ENCODE measurements around the gene ZFC3H1. TPM values are rescaled to one million over a fixed set of nuclear protein-coding genes. Genes with fewer than 3 reads are reported as not detected.

ZFC3H1 gene

DNA sequence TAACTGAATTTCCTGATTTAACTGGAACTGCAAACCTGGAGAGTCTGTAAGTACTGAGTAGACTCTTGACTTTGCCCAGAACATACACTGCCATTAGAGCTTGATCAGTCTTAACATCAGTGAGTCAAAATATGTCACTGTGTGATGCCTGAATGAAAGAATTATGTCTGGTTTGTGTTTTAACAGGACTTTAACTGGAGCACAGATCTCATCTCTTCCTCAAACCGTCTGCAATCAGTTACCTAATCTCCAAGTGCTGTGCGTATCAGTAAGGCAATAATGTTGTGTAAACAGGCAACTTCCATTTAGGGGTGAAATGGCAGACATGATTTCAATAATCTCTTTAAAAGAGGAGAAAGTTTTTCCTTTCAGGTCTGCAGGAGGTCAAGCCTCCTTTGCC, 97.0 kb downstream of the ZFC3H1 start:
- Histone ChIP-seq H3K27me3 (ENCODE audit: control insufficient read depth in 3 of 3, insufficient read depth in 3 of 3, low read depth in 1 of 3, low read length in 3 of 3) (no peaks in the 10 kb centered on the region), H2BK120ac (ENCODE audit: low read depth, low read length) (no peak overlapping the region), H3K27ac (replicated peaks; ENCODE audit: low read length) (no peak overlapping the region), H3K79me1 (ENCODE audit: low read depth, low read length) (no peaks in the 10 kb centered on the region), H3K4me1 (ENCODE audit: control insufficient read depth in 2 of 2, insufficient read depth in 1 of 2, low read depth in 1 of 2, low read length in 2 of 2) (peaks cover 0 to 1% of the 10 kb centered on the region in 2 donors), H3K4ac (ENCODE audit: low read length) (no peak overlapping the region), H3K23ac (ENCODE audit: low read depth, low read length, poor library complexity) (no peak overlapping the region), H2AK5ac (ENCODE audit: low read depth, low read length) (no peak overlapping the region), H3K9me3 (replicated peaks in 1 of 2; ENCODE audit: control insufficient read depth in 2 of 2, insufficient read depth in 1 of 2, low read depth in 1 of 2, low read length in 2 of 2) (no peaks in the 10 kb centered on the region), H2BK12ac (ENCODE audit: low read length) (no peak overlapping the region), H3K18ac (ENCODE audit: low read length) (no peak overlapping the region), H3K36me3 (replicated peaks in 1 of 2; ENCODE audit: control insufficient read depth in 2 of 2, insufficient read depth in 2 of 2, low read length in 2 of 2) (no peaks in the 10 kb centered on the region), H2BK15ac (ENCODE audit: low read length) (no peak overlapping the region), H3K9ac (ENCODE audit: low read depth, low read length, poor library complexity) (no peak overlapping the region), H3K14ac (ENCODE audit: low read length) (no peak overlapping the region), H4K91ac (ENCODE audit: low read depth, low read length, poor library complexity) (no peak overlapping the region), H3K4me3 (ENCODE audit: low read length in 2 of 2) (no peak overlapping the region), H4K8ac (ENCODE audit: low read depth, low read length) (no peak overlapping the region), H2AFZ (ENCODE audit: low read length) (peak overlapping the region; percentile 46), H3K4me2 (ENCODE audit: insufficient read depth, low read length, poor library complexity, severe bottlenecking) (no peak overlapping the region), H2BK5ac (ENCODE audit: low read length) (no peak overlapping the region)
- no peak for DNase-seq (ENCODE audit: low spot score)
- no CpG with 5 or more reads among the region's 2 CpGs for WGBS, 2 donors (ENCODE audit: extremely low coverage in 2 of 2, insufficient read length in 2 of 2, insufficient replicate concordance in 1 of 2)

DNA sequence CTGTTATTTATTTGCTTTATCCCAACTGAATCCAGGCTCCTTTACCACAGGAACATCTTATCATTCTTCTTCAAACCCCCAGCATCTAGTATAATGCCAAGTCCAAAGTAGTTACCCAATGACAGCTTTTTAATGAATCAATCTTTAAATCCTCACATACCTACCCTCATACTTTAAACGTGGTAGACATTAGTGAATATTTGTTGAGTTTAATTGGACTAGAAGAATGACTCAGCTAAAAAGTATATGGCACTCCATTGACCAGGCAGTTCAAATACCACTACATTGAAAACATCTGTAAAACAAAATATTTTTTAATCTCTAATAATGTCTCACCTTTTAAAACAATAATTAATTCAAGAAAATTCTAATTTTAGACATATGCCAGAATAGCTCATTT, 98.1 kb downstream of the ZFC3H1 start:
- no peak overlapping the region for H2BK12ac ChIP-seq (ENCODE audit: low read length)
- no peak overlapping the region for H3K18ac ChIP-seq (ENCODE audit: low read length)
- H2BK15ac ChIP-seq (ENCODE audit: low read length): no peak overlapping the region
- no peaks in the 10 kb centered on the region for H3K79me1 ChIP-seq (ENCODE audit: low read depth, low read length)
- H3K27ac ChIP-seq (replicated peaks; ENCODE audit: low read length): no peak overlapping the region
- H3K9me3 ChIP-seq (replicated peaks in 1 of 2; ENCODE audit: control insufficient read depth in 2 of 2, insufficient read depth in 1 of 2, low read depth in 1 of 2, low read length in 2 of 2): no peaks in the 10 kb centered on the region
- H3K4me3 ChIP-seq (ENCODE audit: low read length in 2 of 2): no peak overlapping the region
- no peak overlapping the region for H4K91ac ChIP-seq (ENCODE audit: low read depth, low read length, poor library complexity)
- no peak overlapping the region for H3K9ac ChIP-seq (ENCODE audit: low read depth, low read length, poor library complexity)
- no CpG with 5 or more reads among the region's 1 CpG for WGBS, 2 donors (ENCODE audit: extremely low coverage in 2 of 2, insufficient read length in 2 of 2, insufficient replicate concordance in 1 of 2)
- H2BK120ac ChIP-seq (ENCODE audit: low read depth, low read length): no peak overlapping the region
- DNase-seq (ENCODE audit: low spot score): no peak
- no peak overlapping the region for H2BK5ac ChIP-seq (ENCODE audit: low read length)
- no peak overlapping the region for H2AK5ac ChIP-seq (ENCODE audit: low read depth, low read length)
- no peak overlapping the region for H4K8ac ChIP-seq (ENCODE audit: low read depth, low read length)
- H3K27me3 ChIP-seq (ENCODE audit: control insufficient read depth in 3 of 3, insufficient read depth in 3 of 3, low read depth in 1 of 3, low read length in 3 of 3): no peaks in the 10 kb centered on the region
- H2AFZ ChIP-seq (ENCODE audit: low read length): no peak overlapping the region
- no peaks in the 10 kb centered on the region for H3K36me3 ChIP-seq (replicated peaks in 1 of 2; ENCODE audit: control insufficient read depth in 2 of 2, insufficient read depth in 2 of 2, low read length in 2 of 2)
- H3K14ac ChIP-seq (ENCODE audit: low read length): no peak overlapping the region
- H3K4me1 ChIP-seq (ENCODE audit: control insufficient read depth in 2 of 2, insufficient read depth in 1 of 2, low read depth in 1 of 2, low read length in 2 of 2): peaks cover 0 to 1% of the 10 kb centered on the region in 2 donors
- H3K4ac ChIP-seq (ENCODE audit: low read length): no peak overlapping the region
- no peak overlapping the region for H3K4me2 ChIP-seq (ENCODE audit: insufficient read depth, low read length, poor library complexity, severe bottlenecking)
- no peak overlapping the region for H3K23ac ChIP-seq (ENCODE audit: low read depth, low read length, poor library complexity)

DNA sequence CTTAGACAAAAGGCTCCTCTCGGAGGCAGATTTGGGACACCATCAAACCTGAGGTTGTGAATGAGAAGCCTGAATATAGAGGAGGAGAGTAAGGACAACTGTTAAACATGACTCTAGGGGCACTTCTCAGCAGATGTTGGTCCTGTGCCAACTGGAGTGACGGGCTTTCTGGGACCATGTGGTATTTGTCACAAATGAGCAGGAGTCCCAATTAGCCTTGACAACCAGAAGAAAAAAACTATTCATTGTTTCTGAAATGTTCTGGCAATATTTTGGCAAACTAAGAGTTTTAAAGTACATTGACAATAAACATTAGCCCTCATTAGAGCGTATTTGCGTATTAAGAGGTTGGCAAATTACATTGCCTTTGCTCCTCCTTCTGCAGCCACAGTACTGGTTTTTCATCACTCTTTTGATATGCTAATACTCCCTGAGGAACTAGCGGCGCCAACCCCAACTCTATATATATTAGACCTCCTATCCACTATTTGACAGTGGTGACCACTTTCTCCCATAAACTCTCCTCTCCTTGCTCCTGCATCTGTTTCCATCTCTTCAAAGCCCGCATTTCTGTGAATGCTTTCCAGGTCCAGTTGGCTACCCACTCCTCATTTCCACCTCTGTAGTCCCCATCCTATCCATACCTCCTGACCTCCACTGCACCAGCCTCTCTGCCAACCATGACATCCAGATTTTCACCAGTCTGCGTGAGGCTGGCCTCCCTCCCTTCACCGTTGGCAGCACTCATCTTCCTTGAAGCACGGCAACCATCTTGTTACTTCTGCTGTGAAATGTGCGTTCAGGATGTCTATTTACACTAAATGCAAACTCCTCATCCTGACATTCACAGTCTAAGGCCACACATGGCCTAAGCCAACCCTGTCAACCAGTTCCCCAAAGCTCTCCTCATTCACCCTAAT, 100.7 kb downstream of the ZFC3H1 start:
- H2BK5ac ChIP-seq (ENCODE audit: low read length): no peak overlapping the region
- no peak overlapping the region for H3K27ac ChIP-seq (replicated peaks; ENCODE audit: low read length)
- H3K79me1 ChIP-seq (ENCODE audit: low read depth, low read length): no peaks in the 10 kb centered on the region
- H3K27me3 ChIP-seq (ENCODE audit: control insufficient read depth in 3 of 3, insufficient read depth in 3 of 3, low read depth in 1 of 3, low read length in 3 of 3): no peaks in the 10 kb centered on the region
- no peak overlapping the region for H2BK15ac ChIP-seq (ENCODE audit: low read length)
- no peak overlapping the region for H4K91ac ChIP-seq (ENCODE audit: low read depth, low read length, poor library complexity)
- no peak overlapping the region for H3K14ac ChIP-seq (ENCODE audit: low read length)
- H3K4me1 ChIP-seq (ENCODE audit: control insufficient read depth in 2 of 2, insufficient read depth in 1 of 2, low read depth in 1 of 2, low read length in 2 of 2): peaks cover 0 to 1% of the 10 kb centered on the region in 2 donors
- no peak overlapping the region for H3K4me3 ChIP-seq (ENCODE audit: low read length in 2 of 2)
- peak overlapping the region; percentile 21 for H2AFZ ChIP-seq (ENCODE audit: low read length)
- no peak overlapping the region for H3K23ac ChIP-seq (ENCODE audit: low read depth, low read length, poor library complexity)
- no peak overlapping the region for H4K8ac ChIP-seq (ENCODE audit: low read depth, low read length)
- no peaks in the 10 kb centered on the region for H3K9me3 ChIP-seq (replicated peaks in 1 of 2; ENCODE audit: control insufficient read depth in 2 of 2, insufficient read depth in 1 of 2, low read depth in 1 of 2, low read length in 2 of 2)
- H3K4me2 ChIP-seq (ENCODE audit: insufficient read depth, low read length, poor library complexity, severe bottlenecking): no peak overlapping the region
- H3K4ac ChIP-seq (ENCODE audit: low read length): no peak overlapping the region
- no CpG with 5 or more reads among the region's 11 CpGs for WGBS, 2 donors (ENCODE audit: extremely low coverage in 2 of 2, insufficient read length in 2 of 2, insufficient replicate concordance in 1 of 2)
- no peak overlapping the region for H2BK120ac ChIP-seq (ENCODE audit: low read depth, low read length)
- no peak overlapping the region for H3K18ac ChIP-seq (ENCODE audit: low read length)
- no peak overlapping the region for H3K9ac ChIP-seq (ENCODE audit: low read depth, low read length, poor library complexity)
- H2BK12ac ChIP-seq (ENCODE audit: low read length): no peak overlapping the region
- H2AK5ac ChIP-seq (ENCODE audit: low read depth, low read length): no peak overlapping the region
- H3K36me3 ChIP-seq (replicated peaks in 1 of 2; ENCODE audit: control insufficient read depth in 2 of 2, insufficient read depth in 2 of 2, low read length in 2 of 2): no peaks in the 10 kb centered on the region
- DNase-seq (ENCODE audit: low spot score): no peak

Small RNAs within 50 kb of the gene (small RNA-seq; reads per million reads assigned to genes)
- not detected for gene RF00560 (ENCODE audit: insufficient read depth)
